Ovary (tissue), 9 donors: ENCODE results near the gene KCNIP4. TPM values are rescaled to one million over a fixed set of nuclear protein-coding genes. Genes with fewer than 3 reads are reported as not detected.
"Not testable (repeated sequence)": the region's sequence is repeated elsewhere in the genome, so short reads cannot be mapped to it uniquely, and the experiment has no call there.

Experiments
- DNase-seq, 5 donors: peaks; one replicate each; pipeline ENCODE4 v3.0.0-alpha.2; 2019 to 2020
- H3K27ac ChIP-seq, 2 donors: fragments of 200-600 bp; one replicate each; pipeline versions ENCODE4 v1.5.1 to v1.8.0; 2019 to 2022
- H3K27me3 ChIP-seq: fragments of 200-600 bp; one replicate; pipeline ENCODE4 v1.8.0; 2022
- H3K36me3 ChIP-seq: fragments of 200-600 bp; sonication (generic); one replicate; pipeline ENCODE4 v1.5.1; 2019
- H3K4me1 ChIP-seq: one replicate; pipeline ENCODE4 v1.8.1; 2013; ENCODE audit warnings: mild to moderate bottlenecking, moderate library complexity; ENCODE audit not compliant: insufficient read depth
- H3K4me3 ChIP-seq: fragments of 200-600 bp; sonication (generic); one replicate; pipeline ENCODE4 v1.5.1; 2017
- H3K9me3 ChIP-seq, 2 donors: fragments of 200-600 bp in 1 of 2; sonication (generic) in 1 of 2; one replicate each; pipeline versions ENCODE4 v1.5.1 to v1.8.1; 2013 to 2019; ENCODE audit warnings: mild to moderate bottlenecking in 1 of 2, moderate library complexity in 1 of 2
- CTCF ChIP-seq, 3 donors: fragments of 450-650 bp in 2 of 3; fragments of 200-600 bp in 1 of 3; IDR thresholded peaks; one replicate each; pipeline versions ENCODE4 v1.5.1 to v1.8.0; 2016 to 2022; ENCODE audit warnings: antibody characterized with exemption in 3 of 3, mild to moderate bottlenecking in 1 of 3
- EP300 ChIP-seq: sonication (generic); formaldehyde crosslinking; IDR thresholded peaks from one replicate; pipeline ENCODE4 v1.6.1; 2017; ENCODE audit warnings: antibody characterized with exemption
- POLR2A ChIP-seq: fragments of 450-650 bp; IDR thresholded peaks from one replicate; pipeline ENCODE4 v1.6.1; 2017; ENCODE audit warnings: antibody characterized with exemption, mild to moderate bottlenecking, moderate library complexity
- whole genome bisulfite sequencing, 3 donors: extraction: QIAGEN DNeasy Blood & Tissue Kit in 1 of 3; methylation state at CpG; one replicate each; pipeline versions ENCODE4 v1.1.5 to v1.1.7; 2013 to 2017; 5-methylcytosine and 5-hydroxymethylcytosine counted together
- intact Hi-C, 4 donors: fragments of 100-400 bp; cut with DNase I; formaldehyde crosslinking; loops; one replicate each; pipeline versions ENCODE4 v1.11.0 to v1.15.1; 2022 to 2023
- polyA plus RNA-seq, 2 donors: library from polyadenylated mRNA; stranded (reverse); fragments of 200-250 nt in 1 of 2; fragments of 350-450 nt in 1 of 2; fragmentation: Illumina TruSeq in 1 of 2; extraction: RNeasy Lipid Tissue Mini Kit (QIAGEN cat#74804) in 1 of 2; gene quantifications; one replicate each; pipeline ENCODE4 v1.2.3, GENCODE V29; 2013 to 2014
- total RNA-seq, 7 donors: library from RNA; depleted of rRNA in 2 of 7; stranded (reverse); fragments of >200 nt in 2 of 7; fragmentation: NEBNext Ultra II Directional in 3 of 7; extraction: Animal tissue kit (Norgen Biotek cat#: 25700) in 3 of 7; gene quantifications; one replicate each; pipeline versions ENCODE4 v1.1.0 to v1.2.4, GENCODE V29; 2016 to 2023
- donor health status: DM: no; HTN: no; CAD: no; lungs with moderate emphysema.
- donor health status: DM: no; HTN: no; CAD: no.
- donor health status: Bipolar disorder and iron deficiency.
- donor health status: DM: yes; HTN: yes; CAD: no.
- donor health status: DM: no; HTN: no; CAD: no.
- donor health status: DM: yes; HTN: yes; CAD: no.

Gene KCNIP4
- total and polyA plus RNA-seq, 9 donors = 0.11 to 3.9 (median 0.93) TPM; not detected in 1

GRCh38 chr4:20760053-20760452, 1188.5 kb downstream of the KCNIP4 start:
- 75 to 79% (median 77%) methylated on average over 2 of the region's 2 CpGs for whole genome bisulfite sequencing, 3 donors
- Histone ChIP-seq H3K4me3 (no peak overlapping the region), H3K27ac (no peak overlapping the region), H3K27me3 (no peaks in the 10 kb centered on the region), H3K36me3 (no peaks in the 10 kb centered on the region), H3K9me3 (no peaks in the 10 kb centered on the region), H3K4me1 (no peaks in the 10 kb centered on the region)
- TF ChIP-seq POLR2A = no peak
- no peak for TF ChIP-seq EP300
- no peak for TF ChIP-seq CTCF (IDR thresholded peaks at IDR 0.05)
- no peak for DNase-seq
- intact Hi-C loops = no loop called here

- 79 to 88% (median 83%) methylated on average over 1 of the region's 1 CpG for WGBS, 3 donors
- H3K4me3 ChIP-seq = no peak overlapping the region
- no peaks in the 10 kb centered on the region for H3K36me3 ChIP-seq
- H3K4me1 ChIP-seq = no peaks in the 10 kb centered on the region
- no peak for DNase-seq
- intact Hi-C loops = no loop called here
- TF ChIP-seq EP300 (no peak), POLR2A (no peak), CTCF (IDR thresholded peaks at IDR 0.05) (no peak)
- H3K27me3 ChIP-seq = no peaks in the 10 kb centered on the region
- H3K9me3 ChIP-seq = no peaks in the 10 kb centered on the region
- no peak overlapping the region for H3K27ac ChIP-seq
Measured at GRCh38 chr4:20754036-20754435, 1194.5 kb downstream of the KCNIP4 start.

GRCh38 chr4:20752641-20753040, 1195.9 kb downstream of the KCNIP4 start:
- no peak for DNase-seq
- Histone ChIP-seq H3K36me3 (no peaks in the 10 kb centered on the region), H3K9me3 (no peaks in the 10 kb centered on the region), H3K27ac (no peak overlapping the region), H3K4me1 (no peaks in the 10 kb centered on the region), H3K4me3 (no peak overlapping the region), H3K27me3 (no peaks in the 10 kb centered on the region)
- 96 to 97% (median 97%) methylated on average over 3 of the region's 3 CpGs for WGBS, 3 donors
- no peak for TF ChIP-seq CTCF (IDR thresholded peaks at IDR 0.05)
- TF ChIP-seq POLR2A = no peak
- TF ChIP-seq EP300 = no peak
- intact Hi-C loops = no loop called here

- H3K27me3 ChIP-seq, DNase-seq, H3K27ac ChIP-seq, intact Hi-C loops, H3K9me3 ChIP-seq, H3K4me3 ChIP-seq, H3K4me1 ChIP-seq, H3K36me3 ChIP-seq: not testable (repeated sequence)
- 85 to 93% (median 89%) methylated on average over 4 of the region's 4 CpGs for WGBS, 3 donors
Measured at GRCh38 chr4:20746000-20746399, 1202.6 kb downstream of the KCNIP4 start.

GRCh38 chr4:20735931-20736330, 1212.6 kb downstream of the KCNIP4 start:
- Histone ChIP-seq H3K4me3 (no peak overlapping the region), H3K36me3 (no peaks in the 10 kb centered on the region), H3K27me3 (no peaks in the 10 kb centered on the region), H3K4me1 (no peaks in the 10 kb centered on the region), H3K27ac (no peak overlapping the region), H3K9me3 (peaks cover 0 to 12% of the 10 kb centered on the region in 2 donors)
- no peak for DNase-seq
- intact Hi-C loops = no loop called here
- 96 to 99% (median 98%) methylated on average over 1 of the region's 1 CpG for WGBS, 3 donors
- TF ChIP-seq EP300 (no peak), CTCF (IDR thresholded peaks at IDR 0.05) (no peak), POLR2A (no peak)
